ENCODE measurements around the gene PRRX1.

The PRRX1 gene

DNA sequence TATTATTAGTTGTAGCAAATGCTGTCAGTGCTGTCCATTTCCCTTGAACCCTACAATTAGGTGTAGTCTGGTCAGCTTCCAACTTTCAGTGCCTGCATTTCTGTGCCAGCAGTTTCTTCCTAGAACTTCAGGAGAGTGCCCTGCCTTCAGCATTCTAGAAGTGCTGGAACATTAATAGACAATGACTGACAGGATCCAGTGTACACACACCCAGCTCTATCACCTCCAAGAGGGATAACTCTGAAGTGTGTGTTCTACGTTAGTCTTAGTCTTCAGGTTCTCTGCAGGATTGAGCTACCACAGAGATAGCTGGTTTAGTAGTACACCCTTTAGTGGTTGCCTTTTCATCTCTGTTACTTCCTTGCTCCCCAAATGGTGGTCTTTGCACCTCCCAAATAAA is 61.4 kb downstream of the PRRX1 start:
- TF ChIP-seq ZFX (IDR thresholded peaks at IDR 0.05) = no peak
- TF ChIP-seq, protein P1, sequence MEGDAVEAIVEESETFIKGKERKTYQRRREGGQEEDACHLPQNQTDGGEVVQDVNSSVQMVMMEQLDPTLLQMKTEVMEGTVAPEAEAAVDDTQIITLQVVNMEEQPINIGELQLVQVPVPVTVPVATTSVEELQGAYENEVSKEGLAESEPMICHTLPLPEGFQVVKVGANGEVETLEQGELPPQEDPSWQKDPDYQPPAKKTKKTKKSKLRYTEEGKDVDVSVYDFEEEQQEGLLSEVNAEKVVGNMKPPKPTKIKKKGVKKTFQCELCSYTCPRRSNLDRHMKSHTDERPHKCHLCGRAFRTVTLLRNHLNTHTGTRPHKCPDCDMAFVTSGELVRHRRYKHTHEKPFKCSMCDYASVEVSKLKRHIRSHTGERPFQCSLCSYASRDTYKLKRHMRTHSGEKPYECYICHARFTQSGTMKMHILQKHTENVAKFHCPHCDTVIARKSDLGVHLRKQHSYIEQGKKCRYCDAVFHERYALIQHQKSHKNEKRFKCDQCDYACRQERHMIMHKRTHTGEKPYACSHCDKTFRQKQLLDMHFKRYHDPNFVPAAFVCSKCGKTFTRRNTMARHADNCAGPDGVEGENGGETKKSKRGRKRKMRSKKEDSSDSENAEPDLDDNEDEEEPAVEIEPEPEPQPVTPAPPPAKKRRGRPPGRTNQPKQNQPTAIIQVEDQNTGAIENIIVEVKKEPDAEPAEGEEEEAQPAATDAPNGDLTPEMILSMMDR (conservative IDR thresholded peaks at IDR 0.05) = no peak
- H3K27ac ChIP-seq = no peak overlapping the region

DNA sequence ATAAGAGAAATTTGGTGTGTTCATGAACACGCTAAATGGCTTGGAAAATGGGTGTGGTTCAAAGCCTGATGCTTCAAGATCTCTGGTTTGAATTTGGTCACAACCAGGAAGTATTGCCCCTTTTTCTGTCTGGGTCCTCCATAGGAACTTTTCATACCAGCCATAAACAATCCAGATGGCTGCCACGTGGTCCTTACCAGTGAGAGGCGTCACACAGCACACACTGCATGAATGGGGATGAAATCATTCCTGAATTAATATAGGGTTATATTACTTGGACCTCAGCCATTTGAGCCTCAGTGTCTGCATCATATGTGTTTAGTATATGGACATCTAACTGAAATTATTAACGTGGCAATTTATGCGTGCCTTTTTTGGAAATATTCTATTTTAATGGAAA is 64.0 kb downstream of the PRRX1 start:
- no peak overlapping the region for H3K27ac ChIP-seq
- no peak for TF ChIP-seq ZFX (IDR thresholded peaks at IDR 0.05)
- TF ChIP-seq, protein P1 (conservative IDR thresholded peaks at IDR 0.05) = no peak

DNA sequence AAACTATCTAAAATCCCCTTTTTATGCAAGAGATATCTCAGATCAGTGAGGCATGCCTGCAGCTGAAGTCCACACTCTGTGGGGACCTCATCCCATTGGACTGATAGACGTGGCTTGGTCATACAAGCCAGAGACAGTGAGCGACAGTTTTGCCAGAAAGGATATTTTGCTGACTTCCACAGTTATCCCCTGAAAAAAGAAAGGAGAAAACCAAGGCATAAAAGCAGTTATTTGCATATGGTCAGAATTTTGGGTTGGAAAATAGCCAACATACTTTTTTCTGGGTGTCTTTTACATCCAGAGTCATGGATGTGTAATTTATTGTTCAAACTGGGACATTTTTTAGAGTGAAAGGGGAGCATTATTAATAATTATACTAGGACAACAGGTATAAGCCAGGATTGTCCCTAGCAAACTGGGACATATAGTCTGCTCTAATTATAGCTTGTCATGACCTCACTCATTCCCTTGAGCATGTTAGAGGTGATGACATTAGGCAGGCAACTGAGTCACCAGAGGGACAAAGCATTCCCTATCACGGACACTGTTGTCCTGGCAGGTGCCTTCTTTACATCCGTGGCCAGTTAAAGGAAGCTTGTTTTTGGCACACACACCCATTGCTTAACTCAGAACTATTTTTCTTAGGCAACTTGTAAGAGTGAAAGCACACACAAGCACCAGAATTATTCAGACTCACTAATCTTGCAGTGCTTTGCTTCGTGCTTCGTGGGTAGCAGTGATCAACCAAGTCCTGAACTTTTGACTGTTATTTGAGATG is 65.5 kb downstream of the PRRX1 start:
- TF ChIP-seq, protein P1 (conservative IDR thresholded peaks at IDR 0.05) = no peak
- no peak for TF ChIP-seq ZFX (IDR thresholded peaks at IDR 0.05)
- H3K27ac ChIP-seq = no peak overlapping the region

DNA sequence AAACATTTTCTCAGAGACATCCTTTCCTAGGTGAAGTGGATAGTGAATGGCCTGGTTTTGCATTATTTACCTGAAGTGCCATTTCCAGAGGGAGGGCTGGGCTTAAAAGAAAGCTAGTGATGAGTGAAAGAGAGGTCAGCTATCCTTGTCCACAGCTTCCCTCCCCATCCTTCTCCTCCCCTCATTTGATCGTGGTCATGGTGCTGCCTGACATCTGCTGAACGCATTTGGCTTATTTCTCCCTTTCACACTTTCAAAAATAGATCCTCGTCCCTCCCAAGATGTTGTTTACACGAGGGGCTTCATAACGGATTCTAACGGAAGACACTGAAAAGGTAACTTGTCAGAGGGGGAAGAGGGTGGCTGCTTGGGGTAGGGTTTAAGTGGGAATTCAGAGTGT is 66.1 kb downstream of the PRRX1 start:
- TF ChIP-seq, protein P1 (conservative IDR thresholded peaks at IDR 0.05) = no peak
- TF ChIP-seq ZFX (IDR thresholded peaks at IDR 0.05) = no peak
- H3K27ac ChIP-seq = no peak overlapping the region

DNA sequence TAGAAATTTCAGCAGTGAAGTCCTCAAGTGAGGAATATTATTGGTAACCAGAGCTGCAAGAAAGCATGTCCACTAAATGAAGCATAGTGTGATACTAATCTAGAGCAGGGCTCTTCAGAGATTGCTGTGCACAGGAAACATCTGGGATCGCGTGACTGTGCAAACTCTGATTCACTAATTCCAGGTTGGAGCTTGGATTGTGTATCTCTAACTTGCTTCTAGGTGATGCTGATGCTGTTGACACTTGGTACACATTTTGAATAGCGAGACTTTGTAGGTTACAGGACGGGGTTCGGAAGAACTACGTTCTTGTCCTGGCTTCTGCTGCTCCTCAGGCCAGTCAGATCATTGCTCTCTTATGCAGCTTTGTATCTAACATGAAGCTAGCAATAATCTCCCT is 66.5 kb downstream of the PRRX1 start:
- TF ChIP-seq ZFX (IDR thresholded peaks at IDR 0.05) = no peak
- TF ChIP-seq, protein P1 (conservative IDR thresholded peaks at IDR 0.05) = no peak
- no peak overlapping the region for H3K27ac ChIP-seq

DNA sequence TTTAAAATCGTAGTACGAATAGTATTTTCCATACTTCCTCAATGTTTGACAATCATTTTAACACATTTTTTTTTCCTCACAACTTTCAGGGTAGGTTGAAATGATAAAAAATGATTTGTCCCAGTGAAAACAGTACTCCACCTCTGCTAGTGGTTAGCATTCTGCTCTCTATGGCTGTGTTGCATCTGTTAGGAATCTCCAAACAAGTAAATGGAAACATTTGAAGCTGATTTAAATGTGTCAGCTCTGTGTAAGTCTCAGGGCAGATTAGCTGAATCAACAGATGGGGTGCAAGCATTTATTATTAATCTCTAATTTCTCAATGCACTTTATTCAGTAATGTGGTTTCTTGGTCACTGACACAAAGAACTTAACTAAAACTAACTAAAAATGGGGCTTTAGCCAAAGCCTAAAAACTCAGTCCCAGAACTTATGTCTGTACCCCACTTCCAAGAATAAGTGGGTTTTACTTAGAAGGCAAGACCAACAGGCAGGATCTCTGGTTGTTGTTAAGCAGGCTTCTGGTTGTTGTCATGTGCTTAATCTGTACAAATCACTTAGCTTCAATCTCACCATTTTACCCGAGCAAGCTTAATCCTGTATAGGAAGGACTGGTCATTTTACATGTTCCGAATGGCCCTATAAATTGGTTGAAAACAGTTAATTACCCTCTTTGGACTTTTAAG is 67.8 kb downstream of the PRRX1 start:
- TF ChIP-seq, protein P1 (conservative IDR thresholded peaks at IDR 0.05) = no peak
- TF ChIP-seq ZFX (IDR thresholded peaks at IDR 0.05) = no peak
- H3K27ac ChIP-seq = no peak overlapping the region

DNA sequence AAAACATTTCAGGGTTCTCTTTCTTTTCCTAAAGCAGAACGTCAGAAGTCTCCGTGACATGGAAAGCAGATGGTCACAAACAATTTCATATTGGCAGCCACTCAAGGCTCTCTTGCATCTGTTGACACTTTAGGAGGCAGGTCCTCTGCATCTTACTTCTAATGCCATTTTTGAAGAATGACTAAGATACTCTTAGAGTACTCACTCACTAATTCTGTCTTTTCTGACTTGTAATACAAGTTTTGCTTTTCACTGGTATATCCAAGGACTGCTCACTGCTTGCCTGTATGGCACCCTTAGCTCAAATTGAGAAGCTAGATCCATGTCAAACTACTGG is 68.3 kb downstream of the PRRX1 start:
- no peak for TF ChIP-seq ZFX (IDR thresholded peaks at IDR 0.05)
- TF ChIP-seq, protein P1 (conservative IDR thresholded peaks at IDR 0.05) = no peak
- no peak overlapping the region for H3K27ac ChIP-seq
